GM21360 (cell line): ENCODE data around the gene IRAG1.

Source experiments
- ATAC-seq: cut with Tn5 transposase; IDR thresholded peaks from one replicate; pipeline ENCODE4 v1.9.1; 2021; ENCODE audit warnings: mild to moderate bottlenecking, moderate library complexity; ENCODE audit not compliant: unreplicated experiment

Gene IRAG1

GRCh38 chr11:10650630-10651029, 42.9 kb downstream of the IRAG1 start:
- no peak for ATAC-seq

DNA sequence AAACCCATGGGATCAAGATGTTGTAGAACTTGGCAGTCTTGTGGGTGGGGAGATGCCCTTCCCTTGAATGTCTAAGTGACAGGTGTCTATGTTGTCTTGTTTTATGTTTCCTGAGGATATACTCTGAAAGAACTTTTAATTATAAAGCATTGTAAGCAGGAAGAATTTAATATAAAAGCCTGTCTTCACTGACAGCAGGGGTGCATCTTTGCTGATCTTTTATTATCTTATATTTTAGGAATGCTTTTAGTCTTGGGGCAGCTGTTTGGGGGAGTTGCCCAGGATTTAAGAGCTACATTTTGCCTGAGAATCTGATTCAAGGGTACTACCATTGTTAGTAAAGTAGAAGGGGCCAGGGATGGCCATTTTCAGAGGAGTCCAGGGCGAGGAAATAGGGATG, 43.4 kb downstream of the IRAG1 start:
- ATAC-seq: no peak

GRCh38 chr11:10648871-10649270, 44.7 kb downstream of the IRAG1 start:
- no peak for ATAC-seq

- no peak for ATAC-seq
These were observed 46.7 kb downstream of the IRAG1 start for GRCh38 chr11:10646681-10647355.

- ATAC-seq: no peak
These were observed 47.5 kb downstream of the IRAG1 start for GRCh38 chr11:10646005-10646404.

DNA sequence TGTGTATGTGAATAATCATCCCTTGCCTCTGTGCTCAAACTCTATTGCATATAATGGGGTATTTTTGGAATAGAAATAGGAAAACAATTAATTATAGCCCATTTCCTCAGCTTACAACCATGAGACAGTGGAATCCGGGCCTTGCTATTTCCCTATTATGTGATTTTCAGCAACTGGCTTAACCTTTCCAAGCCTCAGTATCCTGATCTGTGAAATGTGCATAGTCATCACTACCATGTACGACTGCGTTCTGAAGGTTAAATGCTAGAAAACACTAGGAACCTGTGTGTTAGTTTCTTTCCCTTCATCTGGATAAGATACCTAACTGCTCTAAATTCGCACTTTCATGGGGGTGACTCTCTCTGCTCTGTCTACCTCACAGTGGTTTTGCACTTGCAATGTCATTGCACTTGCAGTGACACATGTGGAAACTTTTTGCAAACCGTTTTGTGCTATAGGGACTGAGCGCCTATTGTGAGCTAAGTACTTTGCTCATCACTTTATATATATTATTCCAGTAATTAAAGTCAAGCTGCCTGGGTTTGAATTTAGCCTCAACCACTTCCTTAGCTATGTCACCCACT, 48.3 kb downstream of the IRAG1 start:
- ATAC-seq: no peak
